Stomach (tissue), 4 donors: ENCODE results near the gene NXN.

Source experiments
- POLR2AphosphoS5 ChIP-seq, 3 donors: sonication (generic); formaldehyde crosslinking; IDR thresholded peaks; one replicate each; pipeline ENCODE4 v1.6.1; 2016; ENCODE audit warnings: antibody characterized with exemption in 3 of 3
- TF ChIP-seq, protein P1 (sequence below), 7 experiments: fragments of 450-650 bp in 4 of 7; fragments of 200-600 bp in 3 of 7; sonication (generic) in 3 of 7; IDR thresholded peaks; one replicate each; pipeline ENCODE4 v1.5.1; 2016 to 2019; ENCODE audit warnings: antibody characterized with exemption in 7 of 7, control low read depth in 2 of 7, mild to moderate bottlenecking in 1 of 7

DNA sequence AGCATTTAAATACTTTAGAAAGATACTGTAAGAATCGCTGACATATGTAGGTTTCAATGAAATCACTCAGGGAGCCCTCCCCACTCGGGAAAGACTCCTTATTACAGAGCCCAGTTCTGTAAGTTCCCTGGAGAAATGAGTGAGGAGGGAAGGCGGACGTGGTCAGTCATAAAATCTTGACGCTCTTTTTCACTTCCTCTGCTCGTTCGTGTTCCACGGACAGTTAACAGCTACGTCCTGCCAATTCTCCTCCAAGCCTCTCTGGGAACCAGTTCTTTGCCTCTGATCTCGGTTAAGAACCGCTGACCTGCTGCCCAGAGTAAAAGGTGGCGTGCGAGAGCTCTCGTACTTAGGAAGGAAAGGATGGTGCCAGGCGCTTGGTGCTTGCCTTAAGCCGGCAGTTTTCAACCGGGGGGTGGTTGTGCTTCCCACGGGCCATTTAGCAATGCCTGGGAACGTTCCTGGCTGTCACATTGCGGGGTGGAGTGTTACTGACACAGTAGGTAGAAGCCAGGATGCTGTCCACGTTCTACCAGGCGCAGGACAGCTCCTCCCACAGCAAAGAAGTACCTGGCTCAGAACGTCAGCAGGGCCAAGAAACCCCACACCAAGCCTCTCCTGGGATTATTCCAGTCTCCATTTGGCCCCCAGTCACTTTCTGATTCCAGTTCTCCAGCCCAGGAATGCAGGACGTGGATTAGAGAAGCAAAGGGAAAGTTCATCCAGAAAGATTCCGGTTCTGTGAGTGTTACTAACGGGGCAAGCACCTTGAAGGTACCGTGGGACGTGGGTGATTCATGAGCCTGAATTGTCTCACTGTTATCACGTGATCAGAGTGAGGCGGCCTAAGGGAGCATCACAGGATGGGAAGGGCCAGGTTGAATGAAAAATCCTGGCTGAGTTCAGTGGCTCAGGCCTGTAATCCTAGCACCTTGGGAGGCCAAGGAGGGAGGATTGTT is 109.7 kb downstream of the NXN start:
- TF ChIP-seq POLR2AphosphoS5 (IDR thresholded peaks at IDR 0.05) = peak; percentile 12 to 43 (median 32)
- TF ChIP-seq, protein P1, sequence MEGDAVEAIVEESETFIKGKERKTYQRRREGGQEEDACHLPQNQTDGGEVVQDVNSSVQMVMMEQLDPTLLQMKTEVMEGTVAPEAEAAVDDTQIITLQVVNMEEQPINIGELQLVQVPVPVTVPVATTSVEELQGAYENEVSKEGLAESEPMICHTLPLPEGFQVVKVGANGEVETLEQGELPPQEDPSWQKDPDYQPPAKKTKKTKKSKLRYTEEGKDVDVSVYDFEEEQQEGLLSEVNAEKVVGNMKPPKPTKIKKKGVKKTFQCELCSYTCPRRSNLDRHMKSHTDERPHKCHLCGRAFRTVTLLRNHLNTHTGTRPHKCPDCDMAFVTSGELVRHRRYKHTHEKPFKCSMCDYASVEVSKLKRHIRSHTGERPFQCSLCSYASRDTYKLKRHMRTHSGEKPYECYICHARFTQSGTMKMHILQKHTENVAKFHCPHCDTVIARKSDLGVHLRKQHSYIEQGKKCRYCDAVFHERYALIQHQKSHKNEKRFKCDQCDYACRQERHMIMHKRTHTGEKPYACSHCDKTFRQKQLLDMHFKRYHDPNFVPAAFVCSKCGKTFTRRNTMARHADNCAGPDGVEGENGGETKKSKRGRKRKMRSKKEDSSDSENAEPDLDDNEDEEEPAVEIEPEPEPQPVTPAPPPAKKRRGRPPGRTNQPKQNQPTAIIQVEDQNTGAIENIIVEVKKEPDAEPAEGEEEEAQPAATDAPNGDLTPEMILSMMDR (IDR thresholded peaks at IDR 0.05) = no peak
